ENCODE measurements around the gene ZNF385C.

The ZNF385C gene

GRCh38 chr17:42000413-42001133 is 97.7 kb downstream of the ZNF385C start:
- no peak overlapping the region for H3K4me3 ChIP-seq (replicated peaks; ENCODE audit: low read depth, low read length)
- TF ChIP-seq, protein P1, sequence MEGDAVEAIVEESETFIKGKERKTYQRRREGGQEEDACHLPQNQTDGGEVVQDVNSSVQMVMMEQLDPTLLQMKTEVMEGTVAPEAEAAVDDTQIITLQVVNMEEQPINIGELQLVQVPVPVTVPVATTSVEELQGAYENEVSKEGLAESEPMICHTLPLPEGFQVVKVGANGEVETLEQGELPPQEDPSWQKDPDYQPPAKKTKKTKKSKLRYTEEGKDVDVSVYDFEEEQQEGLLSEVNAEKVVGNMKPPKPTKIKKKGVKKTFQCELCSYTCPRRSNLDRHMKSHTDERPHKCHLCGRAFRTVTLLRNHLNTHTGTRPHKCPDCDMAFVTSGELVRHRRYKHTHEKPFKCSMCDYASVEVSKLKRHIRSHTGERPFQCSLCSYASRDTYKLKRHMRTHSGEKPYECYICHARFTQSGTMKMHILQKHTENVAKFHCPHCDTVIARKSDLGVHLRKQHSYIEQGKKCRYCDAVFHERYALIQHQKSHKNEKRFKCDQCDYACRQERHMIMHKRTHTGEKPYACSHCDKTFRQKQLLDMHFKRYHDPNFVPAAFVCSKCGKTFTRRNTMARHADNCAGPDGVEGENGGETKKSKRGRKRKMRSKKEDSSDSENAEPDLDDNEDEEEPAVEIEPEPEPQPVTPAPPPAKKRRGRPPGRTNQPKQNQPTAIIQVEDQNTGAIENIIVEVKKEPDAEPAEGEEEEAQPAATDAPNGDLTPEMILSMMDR (IDR thresholded peaks at IDR 0.05; ENCODE audit: low read depth, low read length, missing control alignments), result no peak
- DNase-seq (ENCODE audit: extremely low read depth, low read depth), result no peak

- TF ChIP-seq, protein P1 (IDR thresholded peaks at IDR 0.05; ENCODE audit: low read depth, low read length, missing control alignments), result no peak
- DNase-seq (ENCODE audit: extremely low read depth, low read depth), result no peak
- no peak overlapping the region for H3K4me3 ChIP-seq (replicated peaks; ENCODE audit: low read depth, low read length)
Observed at GRCh38 chr17:41998497-41998896, 99.8 kb downstream of the ZNF385C start.

GRCh38 chr17:41996855-41997164 is 101.5 kb downstream of the ZNF385C start:
- no peak for DNase-seq (ENCODE audit: extremely low read depth, low read depth)
- TF ChIP-seq, protein P1 (IDR thresholded peaks at IDR 0.05; ENCODE audit: low read depth, low read length, missing control alignments), result no peak
- H3K4me3 ChIP-seq (replicated peaks; ENCODE audit: low read depth, low read length), result no peak overlapping the region

GRCh38 chr17:41992576-41992975 is 105.7 kb downstream of the ZNF385C start:
- TF ChIP-seq, protein P1 (IDR thresholded peaks at IDR 0.05; ENCODE audit: low read depth, low read length, missing control alignments), result no peak
- H3K4me3 ChIP-seq (replicated peaks; ENCODE audit: low read depth, low read length), result no peak overlapping the region
- no peak for DNase-seq (ENCODE audit: extremely low read depth, low read depth)

- no peak for DNase-seq (ENCODE audit: extremely low read depth, low read depth)
- TF ChIP-seq, protein P1 (IDR thresholded peaks at IDR 0.05; ENCODE audit: low read depth, low read length, missing control alignments), result no peak
- H3K4me3 ChIP-seq (replicated peaks; ENCODE audit: low read depth, low read length), result no peak overlapping the region
Observed at GRCh38 chr17:41989702-41990419, 108.4 kb downstream of the ZNF385C start.

DNA sequence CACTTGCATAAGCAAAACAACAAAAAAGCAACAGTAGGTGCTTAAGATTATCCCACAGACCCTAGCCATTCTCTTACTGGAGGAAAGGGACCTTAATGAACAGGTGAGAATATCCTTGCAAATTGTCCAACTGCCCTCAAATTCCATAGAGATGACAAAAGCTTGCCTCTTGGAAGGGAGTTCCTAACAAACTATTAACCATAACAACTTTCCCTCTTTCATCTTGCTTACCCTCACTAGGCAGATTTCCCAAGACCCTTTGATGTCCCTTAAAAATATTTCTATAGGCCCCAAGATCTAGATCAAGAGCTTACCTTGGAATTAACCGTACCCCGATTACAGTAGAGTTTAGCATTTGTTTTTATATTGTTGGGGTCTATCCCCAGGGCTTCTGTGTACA is 109.9 kb downstream of the ZNF385C start:
- no peak overlapping the region for H3K4me3 ChIP-seq (replicated peaks; ENCODE audit: low read depth, low read length)
- TF ChIP-seq, protein P1 (IDR thresholded peaks at IDR 0.05; ENCODE audit: low read depth, low read length, missing control alignments), result no peak
- DNase-seq (ENCODE audit: extremely low read depth, low read depth), result no peak
